Fibroblast of skin of abdomen (primary cell): ENCODE data around the gene SDCBP2.
A peak's percentile ranks its signal among the peaks of the same experiment; 100 is the strongest.

ENCODE experiments used
- DNase-seq: peaks from one replicate; pipeline ENCODE4 v3.0.0-alpha.2; 2013

SDCBP2 gene

GRCh38 chr20:1330075-1330830 lies 1.3 kb upstream of the SDCBP2 start:
- no peak for DNase-seq

GRCh38 chr20:1327827-1328679 lies 886 bp downstream of the SDCBP2 start:
- DNase-seq: no peak

- DNase-seq: peak; percentile 64
These were observed 1.7 kb downstream of the SDCBP2 start for GRCh38 chr20:1327241-1327653.

GRCh38 chr20:1326031-1326930 lies 2.7 kb downstream of the SDCBP2 start:
- no peak for DNase-seq

GRCh38 chr20:1325173-1326030 lies 3.5 kb downstream of the SDCBP2 start:
- peak; percentile 97 for DNase-seq

- peak; percentile 51 for DNase-seq
These were observed 4.3 kb downstream of the SDCBP2 start for GRCh38 chr20:1324598-1325172.

- DNase-seq: no peak
These were observed 4.9 kb downstream of the SDCBP2 start for GRCh38 chr20:1323830-1324597.

- no peak for DNase-seq
These were observed 5.7 kb downstream of the SDCBP2 start for GRCh38 chr20:1323256-1323655.

GRCh38 chr20:1322511-1323245 lies 6.3 kb downstream of the SDCBP2 start:
- peak; percentile 85 for DNase-seq

- no peak for DNase-seq
These were observed 7.3 kb downstream of the SDCBP2 start for GRCh38 chr20:1321654-1321939.

GRCh38 chr20:1320902-1321653 lies 7.9 kb downstream of the SDCBP2 start:
- DNase-seq: no peak

- DNase-seq: no peak
These were observed 8.9 kb downstream of the SDCBP2 start for GRCh38 chr20:1320016-1320415.

- no peak for DNase-seq
These were observed 9.5 kb downstream of the SDCBP2 start for GRCh38 chr20:1319462-1319861.

- DNase-seq: no peak
These were observed 9.9 kb downstream of the SDCBP2 start for GRCh38 chr20:1319051-1319450.

GRCh38 chr20:1317545-1318255 lies 11.2 kb downstream of the SDCBP2 start:
- DNase-seq: no peak

GRCh38 chr20:1315804-1316203 lies 13.1 kb downstream of the SDCBP2 start:
- DNase-seq: no peak

- peak; percentile 75 for DNase-seq
These were observed 15.5 kb downstream of the SDCBP2 start for GRCh38 chr20:1313236-1313964.

- no peak for DNase-seq
These were observed 16.1 kb downstream of the SDCBP2 start for GRCh38 chr20:1312904-1313235.
